A673 (cell line): ENCODE measurements around the gene ABCC5. TPM values are rescaled to one million over a fixed set of nuclear protein-coding genes. Genes with fewer than 3 reads are reported as not detected.

ENCODE experiments used
- BruUV-seq: library from RNA; stranded (reverse); fragments of 400-500 nt; replicated peaks from 2 replicates; lab custom pipeline; 2021; lab: Mats Ljungman, UMichigan
- CTCF ChIA-PET: fragments of 300-600 bp; sonication (Branson Sonifier 250); formaldehyde crosslinking; loops from one replicate; lab custom pipeline; 2022; ENCODE audit warnings: antibody characterized with exemption; lab: Charles Lee
- POLR2A ChIA-PET: fragments of 300-600 bp; sonication (Branson Sonifier 250); formaldehyde crosslinking; loops from one replicate; lab custom pipeline; 2022; ENCODE audit warnings: antibody characterized with exemption; ENCODE audit not compliant: low non-redundant PET; lab: Charles Lee
- DNase-seq: peaks from one replicate; pipeline ENCODE4 v3.0.0-alpha.2; 2015; ENCODE audit warnings: low spot score
- H3K27ac ChIP-seq: fragments of 200-600 bp; sonication (generic); 2 replicates; pipeline ENCODE4 v1.5.1; 2016; ENCODE audit warnings: mixed run types, low read depth, mild to moderate bottlenecking, mixed read lengths, antibody characterized with exemption, low read length; ENCODE audit not compliant: poor library complexity, severe bottlenecking
- H3K27me3 ChIP-seq: fragments of 200-600 bp; sonication (generic); replicated peaks from 2 replicates; pipeline ENCODE4 v1.6.1; 2017; ENCODE audit warnings: mixed run types, low read depth, mild to moderate bottlenecking, mixed read lengths, antibody characterized with exemption, low read length; ENCODE audit not compliant: insufficient read depth, poor library complexity
- H3K36me3 ChIP-seq: fragments of 200-600 bp; sonication (generic); 2 replicates; pipeline ENCODE4 v1.6.1; 2016; ENCODE audit warnings: mixed run types, mild to moderate bottlenecking, mixed read lengths, antibody characterized with exemption, low read length; ENCODE audit not compliant: insufficient read depth, poor library complexity, severe bottlenecking
- H3K4me1 ChIP-seq: fragments of 200-600 bp; sonication (generic); 2 replicates; pipeline ENCODE4 v1.6.1; 2017; ENCODE audit warnings: mixed run types, mild to moderate bottlenecking, mixed read lengths, antibody characterized with exemption, low read length; ENCODE audit not compliant: insufficient read depth, poor library complexity, severe bottlenecking
- H3K4me3 ChIP-seq: fragments of 200-600 bp; sonication (generic); 2 replicates; pipeline ENCODE4 v1.5.1; 2016; ENCODE audit warnings: low read depth, mixed run types, mild to moderate bottlenecking, mixed read lengths, low read length; ENCODE audit not compliant: poor library complexity, severe bottlenecking
- H3K9me3 ChIP-seq: fragments of 200-600 bp; sonication (generic); 2 replicates; pipeline ENCODE4 v1.6.1; 2016; ENCODE audit warnings: mixed run types, low read depth, mild to moderate bottlenecking, mixed read lengths, antibody characterized with exemption, low read length; ENCODE audit not compliant: poor library complexity, severe bottlenecking
- CTCF ChIP-seq: fragments of 300-800, 200-600 bp; sonication (generic); conservative IDR thresholded peaks from 2 replicates; pipeline ENCODE4 v1.5.1; 2017; ENCODE audit warnings: low read depth, mild to moderate bottlenecking, antibody characterized with exemption, low read length, moderate library complexity, mixed read lengths
- EZH2 ChIP-seq: fragments of 200-600 bp; sonication (generic); IDR thresholded peaks from 2 replicates; pipeline ENCODE4 v1.6.1; 2017; ENCODE audit warnings: borderline replicate concordance, low read depth, mild to moderate bottlenecking, mixed read lengths, antibody characterized with exemption, low read length; ENCODE audit not compliant: poor library complexity, severe bottlenecking
- intact Hi-C: fragments of 100-400 bp; cut with micrococcal nuclease; formaldehyde crosslinking; loops from one replicate; pipeline ENCODE4 v1.10.0; 2022; ENCODE audit not compliant: unreplicated experiment
- total RNA-seq: library from RNA; stranded (reverse); gene quantifications from 2 replicates; pipeline ENCODE4 v1.2.3, GENCODE V29; 2021

ABCC5 gene
- total RNA-seq, 1 experiment from 2014 or later: 32.0 TPM

- no peak for DNase-seq
- Histone ChIP-seq H3K36me3 (no peaks in the 10 kb centered on the region), H3K27ac (no peak overlapping the region), H3K4me1 (no peaks in the 10 kb centered on the region), H3K27me3 (no peaks in the 10 kb centered on the region), H3K4me3 (no peak overlapping the region), H3K9me3 (no peaks in the 10 kb centered on the region)
- TF ChIP-seq EZH2: no peak
- TF ChIP-seq CTCF: no peak
- BruUV-seq: no TSS peak
- CTCF ChIA-PET: no interaction called here
- POLR2A ChIA-PET: no interaction called here
- intact Hi-C loops: no loop called here
These were observed 87.6 kb downstream of the ABCC5 start for GRCh38 chr3:183930086-183930485.

- intact Hi-C loops: no loop called here
- POLR2A ChIA-PET: no interaction called here
- DNase-seq: no peak
These were observed 90.6 kb downstream of the ABCC5 start for GRCh38 chr3:183927059-183927458.

GRCh38 chr3:183924956-183925355 is 92.7 kb downstream of the ABCC5 start:
- DNase-seq: no peak
- Histone ChIP-seq H3K4me1 (no peaks in the 10 kb centered on the region), H3K27ac (no peak overlapping the region), H3K36me3 (no peaks in the 10 kb centered on the region), H3K27me3 (no peaks in the 10 kb centered on the region), H3K4me3 (no peak overlapping the region), H3K9me3 (no peaks in the 10 kb centered on the region)
- BruUV-seq: no TSS peak
- intact Hi-C loops: no loop called here
- no peak for TF ChIP-seq CTCF
- no peak for TF ChIP-seq EZH2
- ChIA-PET CTCF (no interaction called here), POLR2A (no interaction called here)

More at GRCh38 chr3:183927059-183927458, 90.6 kb downstream of the ABCC5 start:
- H3K27ac ChIP-seq: no peak overlapping the region
- BruUV-seq: no TSS peak
- no peaks in the 10 kb centered on the region for H3K4me1 ChIP-seq
- no peaks in the 10 kb centered on the region for H3K27me3 ChIP-seq
- no peaks in the 10 kb centered on the region for H3K36me3 ChIP-seq
- CTCF ChIA-PET: no interaction called here
- no peak overlapping the region for H3K4me3 ChIP-seq
- TF ChIP-seq CTCF: no peak
- TF ChIP-seq EZH2: no peak
- H3K9me3 ChIP-seq: no peaks in the 10 kb centered on the region
